HG03159 (cell line): ENCODE measurements around the gene CCDC185.
"Not testable (repeated sequence)": the region's sequence is repeated elsewhere in the genome, so short reads cannot be mapped to it uniquely, and the experiment has no call there.

Experiments
- ATAC-seq: cut with Tn5 transposase; IDR thresholded peaks from one replicate; pipeline ENCODE4 v1.9.1; 2021; ENCODE audit warnings: mild to moderate bottlenecking, moderate library complexity; ENCODE audit not compliant: unreplicated experiment

Gene CCDC185

DNA sequence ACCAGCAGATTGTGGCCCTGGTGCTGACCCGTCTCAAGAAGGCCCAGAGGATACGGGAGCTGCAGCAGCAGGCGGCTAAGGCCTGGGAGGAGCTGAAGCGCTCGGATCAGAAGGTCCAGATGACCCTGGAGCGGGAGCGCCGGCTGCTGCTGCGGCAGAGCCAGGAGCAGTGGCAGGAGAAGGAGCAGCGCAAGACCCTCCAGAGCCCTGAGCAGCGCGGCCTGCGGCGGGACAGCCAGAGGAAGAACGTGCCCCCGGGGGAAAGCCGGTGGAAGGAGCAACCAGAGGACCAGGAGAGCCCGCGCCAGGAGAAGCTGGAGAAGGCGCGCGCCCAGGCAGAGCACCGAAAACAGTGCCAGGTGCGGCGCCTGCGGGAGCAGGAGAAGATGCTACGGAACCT lies 1.0 kb downstream of the CCDC185 start:
- no peak for ATAC-seq

DNA sequence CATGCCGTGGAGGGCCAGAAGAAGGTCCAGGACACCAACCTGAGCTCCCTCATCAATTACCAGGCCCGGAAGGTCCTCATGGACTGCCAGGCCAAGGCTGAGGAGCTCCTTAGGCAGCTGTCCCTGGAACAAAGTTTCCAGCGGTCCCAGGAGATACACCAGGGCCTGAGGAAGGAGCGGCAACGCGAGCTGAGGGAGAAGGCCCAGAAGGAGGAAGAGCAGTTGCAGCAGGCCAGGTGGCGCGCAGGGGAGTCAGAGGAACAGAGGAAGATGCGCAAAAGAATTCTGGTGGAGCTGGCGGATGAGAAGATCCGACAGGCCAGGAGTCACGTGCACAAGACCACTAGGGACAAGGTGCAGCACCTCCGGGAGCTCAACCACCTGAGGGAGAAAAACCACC lies 1.5 kb downstream of the CCDC185 start:
- no peak for ATAC-seq

- ATAC-seq: not testable (repeated sequence)
These were observed 6.2 kb downstream of the CCDC185 start for GRCh38 chr1:223399393-223399792.

DNA sequence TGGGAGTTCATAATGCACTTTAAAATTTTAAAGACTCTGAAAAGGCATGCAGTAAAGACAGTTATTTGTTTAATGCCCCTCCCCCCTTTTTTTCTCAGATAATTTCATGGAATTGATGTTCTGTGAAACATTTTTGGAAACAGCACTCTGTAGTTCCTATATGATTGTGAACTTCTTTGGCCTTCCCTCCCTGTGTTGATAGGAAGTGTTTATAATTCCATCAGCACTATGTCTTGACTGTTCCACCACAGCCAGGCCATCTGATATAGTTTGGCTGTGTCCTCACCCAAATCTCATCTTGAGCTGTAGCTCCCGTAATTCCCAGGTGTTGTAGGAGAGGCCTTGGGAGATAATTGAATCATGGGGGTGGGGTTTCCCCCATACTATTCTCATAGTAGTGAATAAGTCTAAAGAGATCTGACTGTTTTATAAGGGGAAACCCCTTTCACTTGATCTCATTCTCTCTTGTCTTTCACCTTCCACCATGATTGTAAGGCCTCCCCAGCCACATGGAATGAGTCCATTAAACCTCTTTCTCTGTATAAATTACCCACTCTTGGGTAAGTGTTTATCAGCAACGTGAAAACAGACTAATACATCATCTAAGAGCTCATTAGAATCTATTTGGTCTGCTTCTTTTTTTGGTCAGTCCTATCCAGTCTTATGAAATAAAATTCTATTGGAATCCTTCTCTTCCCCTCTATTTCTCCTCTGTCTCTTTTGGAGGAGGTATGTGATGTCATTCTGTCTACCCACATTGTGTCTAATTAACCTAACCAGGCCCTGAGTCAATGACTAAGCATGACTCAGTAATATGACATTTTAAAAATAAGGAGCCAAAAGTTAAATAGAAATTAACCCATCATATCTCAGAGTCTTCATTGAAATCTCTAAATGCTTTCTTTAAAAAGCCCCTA lies 8.9 kb downstream of the CCDC185 start:
- no peak for ATAC-seq

DNA sequence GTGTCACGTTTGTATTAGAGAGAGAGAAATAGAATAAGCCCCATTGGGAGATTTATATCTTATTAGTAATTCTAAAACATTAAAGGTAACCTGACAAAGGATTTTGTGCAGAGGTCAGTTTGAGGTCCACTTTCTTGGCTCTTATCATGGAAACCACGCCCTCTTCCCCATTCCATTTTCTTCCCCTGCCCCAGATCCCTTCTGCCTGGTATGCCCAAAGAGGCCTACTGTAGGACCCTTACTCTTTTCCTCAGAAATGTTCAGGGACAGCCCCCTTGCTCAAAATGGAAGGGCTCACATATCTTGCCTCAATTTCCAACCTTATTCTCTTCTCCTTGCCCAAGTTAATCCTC lies 9.6 kb downstream of the CCDC185 start:
- ATAC-seq: no peak

- no peak for ATAC-seq
These were observed 10.1 kb downstream of the CCDC185 start for GRCh38 chr1:223403184-223403815.

- no peak for ATAC-seq
These were observed 12.3 kb downstream of the CCDC185 start for GRCh38 chr1:223405507-223405906.

GRCh38 chr1:223410036-223410435 lies 16.8 kb downstream of the CCDC185 start:
- no peak for ATAC-seq

DNA sequence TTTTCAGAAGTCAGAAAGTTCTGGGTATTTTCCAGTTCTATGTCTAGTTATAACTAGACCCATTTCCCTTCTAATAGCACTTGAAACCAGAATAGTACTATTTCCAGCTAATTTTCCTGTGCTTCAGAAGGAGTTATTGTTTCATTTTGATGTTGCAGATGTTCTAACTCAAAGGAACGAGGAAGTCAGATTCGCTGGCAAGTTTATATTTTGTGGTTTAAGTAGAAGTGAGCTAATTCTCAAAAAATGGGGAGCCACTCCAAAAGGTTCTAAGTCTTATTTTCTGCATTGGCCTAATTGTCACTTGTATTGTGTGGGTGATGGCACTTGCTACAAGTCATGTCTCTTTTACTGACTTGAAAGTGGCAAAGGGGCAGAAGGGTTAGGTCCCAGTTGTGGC lies 18.1 kb downstream of the CCDC185 start:
- no peak for ATAC-seq

GRCh38 chr1:223411710-223412109 lies 18.5 kb downstream of the CCDC185 start:
- no peak for ATAC-seq

- no peak for ATAC-seq
These were observed 20.0 kb downstream of the CCDC185 start for GRCh38 chr1:223413216-223413615.

- ATAC-seq: no peak
These were observed 24.2 kb downstream of the CCDC185 start for GRCh38 chr1:223417444-223417843.

DNA sequence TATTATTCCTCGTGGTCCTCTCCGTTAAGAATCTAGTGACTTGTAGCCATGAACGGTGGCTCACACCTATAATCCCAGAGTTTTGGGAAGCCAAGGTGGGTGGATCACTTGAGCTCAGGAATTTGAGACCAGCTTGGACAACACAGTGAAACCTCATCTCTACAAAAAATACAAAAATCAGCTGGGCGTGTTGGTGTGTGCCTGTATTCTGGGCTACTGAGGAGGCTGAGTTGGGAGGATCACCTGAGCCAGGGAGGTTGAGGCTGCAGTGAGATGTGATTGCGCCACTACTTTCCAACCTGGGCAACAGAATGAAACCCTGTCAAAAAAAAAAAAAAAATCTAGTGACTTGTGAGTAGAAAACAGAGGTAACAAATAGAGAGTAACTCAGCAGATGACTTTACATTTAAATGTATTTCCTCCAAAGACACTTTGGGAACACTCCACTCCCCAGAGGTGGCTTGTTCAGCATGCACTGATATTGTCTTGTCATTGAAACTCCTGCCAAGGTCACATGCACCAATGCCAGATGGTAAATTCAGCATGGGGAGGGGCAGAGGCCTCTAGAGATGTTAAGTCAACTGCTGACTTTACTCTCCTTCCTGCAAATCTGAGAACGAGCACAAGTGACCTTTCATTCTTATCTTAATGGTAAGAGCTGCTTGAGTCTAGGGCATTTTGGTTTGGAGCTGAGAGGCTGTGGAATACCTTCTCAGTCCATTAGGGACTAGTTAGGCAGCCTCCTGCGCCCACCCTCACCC lies 24.9 kb downstream of the CCDC185 start:
- ATAC-seq: no peak

DNA sequence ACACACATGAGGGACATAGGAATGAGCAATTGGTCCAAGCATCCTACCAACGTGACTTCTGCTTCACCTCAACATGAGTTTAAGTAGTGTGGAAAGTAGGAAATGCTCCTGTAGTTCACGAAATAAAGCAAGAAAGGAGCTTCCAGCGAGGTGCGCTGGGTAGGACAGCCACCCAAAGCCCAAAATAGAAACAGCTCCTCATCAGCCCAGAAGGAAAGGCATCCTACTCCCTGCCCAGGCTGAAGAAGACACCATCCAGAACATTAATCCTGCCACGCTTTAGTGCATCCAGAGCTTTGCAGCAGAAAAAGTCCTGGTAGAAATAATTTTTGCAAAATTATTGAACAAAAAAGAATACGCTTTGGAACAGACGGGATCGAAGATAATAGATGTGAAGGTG lies 25.9 kb downstream of the CCDC185 start:
- ATAC-seq: no peak

DNA sequence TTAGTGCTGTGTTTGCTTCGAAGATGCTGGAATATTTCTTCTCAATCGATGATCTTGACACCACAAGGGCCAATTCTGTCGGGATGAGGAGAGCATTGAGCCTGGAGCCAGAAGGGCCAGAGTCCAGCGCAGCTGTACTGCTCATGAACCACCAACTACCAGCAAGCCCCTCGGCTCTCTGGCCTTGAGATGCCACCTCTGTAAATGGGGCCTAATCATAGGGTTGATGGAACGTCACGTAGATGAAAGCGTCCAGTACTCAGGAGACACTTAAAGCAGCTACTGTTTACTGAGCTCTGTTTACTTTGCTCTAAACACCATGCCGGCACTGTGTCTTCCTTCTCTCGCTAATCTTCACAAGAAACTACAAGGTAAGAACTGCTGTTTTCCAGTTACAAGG lies 26.3 kb downstream of the CCDC185 start:
- no peak for ATAC-seq

- no peak for ATAC-seq
These were observed 27.8 kb downstream of the CCDC185 start for GRCh38 chr1:223421025-223421424.

- ATAC-seq: no peak
These were observed 28.5 kb downstream of the CCDC185 start for GRCh38 chr1:223421676-223422075.

DNA sequence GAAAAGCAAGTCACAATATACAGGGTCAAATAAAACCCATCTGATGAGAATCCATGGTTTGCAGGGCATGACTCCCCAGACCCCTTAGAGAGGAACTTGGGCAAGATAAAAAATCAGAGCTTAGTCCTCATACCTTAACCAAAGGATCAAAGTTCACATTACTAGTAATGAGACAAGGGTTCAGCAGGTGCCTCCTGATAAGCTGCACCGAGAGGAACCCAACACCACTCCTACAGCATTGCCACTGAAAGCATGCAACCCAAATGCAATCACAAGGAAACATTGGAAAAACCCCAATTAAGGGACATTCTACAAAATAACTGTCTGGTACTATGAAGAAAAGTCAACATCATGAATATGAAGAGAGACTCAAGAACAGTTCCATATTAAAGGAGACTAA lies 29.7 kb downstream of the CCDC185 start:
- ATAC-seq: no peak

DNA sequence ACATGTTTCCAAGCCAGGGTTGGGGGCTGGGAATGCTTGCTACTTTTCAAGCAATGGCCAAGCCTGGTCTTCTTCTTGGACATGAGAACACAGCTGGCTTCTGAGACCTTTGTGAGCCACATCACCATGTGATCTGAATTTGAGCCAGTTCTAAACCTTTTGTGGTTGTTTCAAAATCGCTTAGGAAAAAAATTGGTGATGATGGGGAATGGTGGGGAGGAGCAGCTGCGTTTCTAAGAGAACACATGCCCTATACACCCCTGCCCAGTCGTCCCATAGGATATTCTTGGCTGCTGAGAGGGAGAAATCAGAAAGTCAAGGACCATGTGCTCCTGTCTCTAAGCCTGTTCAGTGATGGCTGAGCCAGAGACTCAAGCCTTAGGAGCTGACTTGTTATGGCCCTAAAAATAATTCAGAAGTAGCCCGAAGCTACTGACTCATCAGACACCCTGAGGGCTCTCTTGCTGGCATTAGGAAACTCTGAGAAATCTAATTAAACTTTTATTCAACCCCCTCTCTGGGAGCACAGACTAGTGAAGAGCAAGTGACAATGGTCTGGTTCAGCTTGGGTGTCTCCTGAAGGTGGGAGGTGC lies 30.5 kb downstream of the CCDC185 start:
- ATAC-seq: no peak

GRCh38 chr1:223425550-223425949 lies 32.3 kb downstream of the CCDC185 start:
- no peak for ATAC-seq

DNA sequence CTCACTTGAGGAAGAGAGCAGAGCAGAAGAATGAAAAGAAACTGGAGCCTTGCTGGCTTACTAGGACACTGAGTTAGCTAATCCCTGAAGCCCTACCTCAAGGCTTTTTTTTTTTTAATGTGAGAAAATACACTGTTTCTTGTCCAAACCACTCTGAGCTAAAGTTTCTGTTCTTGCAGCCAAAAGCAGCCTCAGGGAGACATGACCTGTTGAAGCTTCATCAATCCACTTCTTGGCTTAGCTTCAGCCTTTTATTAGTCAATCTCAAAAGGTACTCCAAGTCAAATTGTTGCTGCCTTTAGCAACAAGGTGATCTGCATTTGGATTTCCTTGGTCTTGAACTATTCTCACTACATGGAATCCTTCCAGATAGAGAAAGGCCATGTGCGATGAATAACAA lies 33.7 kb downstream of the CCDC185 start:
- ATAC-seq: no peak
